WI38 (cell line): ENCODE measurements around the gene SLC18A2.

Experiments used
- H3K4me3 ChIP-seq: 2 replicates; pipeline ENCODE4 v1.5.1; 2011; ENCODE audit warnings: low read depth, mild to moderate bottlenecking, control low read depth, low read length
- TF ChIP-seq, protein P1 (sequence below): IDR thresholded peaks from 2 replicates; pipeline ENCODE4 v1.5.1; 2012; ENCODE audit warnings: low read depth, mild to moderate bottlenecking, control low read depth, low read length

SLC18A2 gene

GRCh38 chr10:117257721-117258120 lies 16.8 kb downstream of the SLC18A2 start:
- no peak overlapping the region for H3K4me3 ChIP-seq
- TF ChIP-seq, protein P1, sequence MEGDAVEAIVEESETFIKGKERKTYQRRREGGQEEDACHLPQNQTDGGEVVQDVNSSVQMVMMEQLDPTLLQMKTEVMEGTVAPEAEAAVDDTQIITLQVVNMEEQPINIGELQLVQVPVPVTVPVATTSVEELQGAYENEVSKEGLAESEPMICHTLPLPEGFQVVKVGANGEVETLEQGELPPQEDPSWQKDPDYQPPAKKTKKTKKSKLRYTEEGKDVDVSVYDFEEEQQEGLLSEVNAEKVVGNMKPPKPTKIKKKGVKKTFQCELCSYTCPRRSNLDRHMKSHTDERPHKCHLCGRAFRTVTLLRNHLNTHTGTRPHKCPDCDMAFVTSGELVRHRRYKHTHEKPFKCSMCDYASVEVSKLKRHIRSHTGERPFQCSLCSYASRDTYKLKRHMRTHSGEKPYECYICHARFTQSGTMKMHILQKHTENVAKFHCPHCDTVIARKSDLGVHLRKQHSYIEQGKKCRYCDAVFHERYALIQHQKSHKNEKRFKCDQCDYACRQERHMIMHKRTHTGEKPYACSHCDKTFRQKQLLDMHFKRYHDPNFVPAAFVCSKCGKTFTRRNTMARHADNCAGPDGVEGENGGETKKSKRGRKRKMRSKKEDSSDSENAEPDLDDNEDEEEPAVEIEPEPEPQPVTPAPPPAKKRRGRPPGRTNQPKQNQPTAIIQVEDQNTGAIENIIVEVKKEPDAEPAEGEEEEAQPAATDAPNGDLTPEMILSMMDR = no peak

GRCh38 chr10:117259279-117259678 lies 18.4 kb downstream of the SLC18A2 start:
- TF ChIP-seq, protein P1 = no peak
- H3K4me3 ChIP-seq = no peak overlapping the region

DNA sequence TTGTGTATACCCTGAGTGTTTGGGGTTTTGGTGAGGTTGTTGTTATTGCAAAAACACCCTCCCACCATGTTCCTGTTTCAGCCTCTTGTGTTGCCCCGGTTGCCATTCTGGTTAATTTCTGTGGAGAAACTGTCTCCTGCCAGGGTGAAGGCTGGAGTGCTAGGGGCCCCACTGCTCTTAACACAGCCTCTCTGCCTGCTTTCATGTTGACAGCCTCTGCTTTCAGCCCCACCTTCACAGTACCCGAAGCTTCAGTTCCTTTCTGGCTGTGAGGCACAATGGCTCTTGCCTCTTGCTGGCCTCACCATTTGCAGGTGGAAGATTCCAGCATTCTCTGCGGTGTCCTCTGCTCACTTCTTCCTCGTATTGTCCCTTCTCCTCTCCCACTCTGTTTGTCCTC lies 19.2 kb downstream of the SLC18A2 start:
- TF ChIP-seq, protein P1 = no peak
- H3K4me3 ChIP-seq = no peak overlapping the region

- TF ChIP-seq, protein P1 = no peak
These were observed 20.6 kb downstream of the SLC18A2 start for GRCh38 chr10:117261501-117261900.

GRCh38 chr10:117262291-117262902 lies 21.5 kb downstream of the SLC18A2 start:
- H3K4me3 ChIP-seq = no peak overlapping the region
- TF ChIP-seq, protein P1 = no peak

More at GRCh38 chr10:117261501-117261900, 20.6 kb downstream of the SLC18A2 start:
- H3K4me3 ChIP-seq = no peak overlapping the region

- no peak overlapping the region for H3K4me3 ChIP-seq
- TF ChIP-seq, protein P1 = no peak
These were observed 22.0 kb downstream of the SLC18A2 start for GRCh38 chr10:117262903-117263293.

- TF ChIP-seq, protein P1 = no peak
- no peak overlapping the region for H3K4me3 ChIP-seq
These were observed 23.9 kb downstream of the SLC18A2 start for GRCh38 chr10:117264782-117265181.
